AG04449 (cell line): ENCODE measurements around the gene DENND11.
A peak's percentile ranks its signal among the peaks of the same experiment; 100 is the strongest.

Source experiments
- CTCF ChIA-PET: fragments of 350-600 bp; formaldehyde crosslinking; extraction: SDS; loops from one replicate; lab custom pipeline; 2021; ENCODE audit warnings: antibody characterized with exemption; lab: Yijun Ruan, JAX
- POLR2A ChIA-PET: fragments of 400-600, 350-600 bp; formaldehyde crosslinking; extraction: SDS; loops from one replicate; lab custom pipeline; 2020; ENCODE audit warnings: antibody characterized with exemption, inconsistent platforms; lab: Yijun Ruan, JAX
- DNase-seq: peaks from one replicate; pipeline ENCODE4 v3.0.0-alpha.2; 2010; ENCODE audit warnings: low read depth, low spot score
- H3K4me3 ChIP-seq: 2 replicates; pipeline ENCODE4 v1.5.1; 2011; ENCODE audit warnings: low read depth, mild to moderate bottlenecking, control low read depth, low read length
- CTCF ChIP-seq: IDR thresholded peaks from one replicate; pipeline ENCODE4 v1.5.1; 2011; ENCODE audit warnings: mild to moderate bottlenecking, moderate library complexity, low read length, control low read depth, inconsistent platforms; ENCODE audit not compliant: insufficient read depth; ENCODE audit errors: missing control alignments

DENND11 gene

GRCh38 chr7:141685285-141686023 lies 16.5 kb downstream of the DENND11 start:
- no peak overlapping the region for H3K4me3 ChIP-seq
- ChIA-PET POLR2A (no interaction called here), CTCF (interaction anchor here (0.9 kb wide), 1 partner anchor 31 kb away, joined by 3 read pairs; no protein-coding TSS in a partner anchor)
- no peak for TF ChIP-seq CTCF
- no peak for DNase-seq

DNA sequence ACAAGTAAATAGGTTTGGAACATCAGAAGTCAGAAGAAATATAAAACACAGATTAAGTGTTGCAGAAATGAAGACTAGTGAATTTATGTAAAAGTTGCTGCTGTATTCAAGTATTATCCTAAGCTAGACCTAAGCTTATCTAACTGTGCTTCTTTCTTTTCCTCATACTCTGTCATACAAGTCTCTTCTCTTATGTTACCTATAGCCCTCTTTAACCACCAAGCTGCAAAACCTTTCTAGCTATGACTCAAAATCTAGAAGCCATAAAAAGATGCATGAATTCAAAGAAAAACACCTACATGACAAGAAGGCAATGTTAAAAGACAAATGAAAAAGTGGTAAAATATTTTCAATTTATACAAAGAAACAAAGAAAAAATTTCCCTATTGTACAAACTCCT lies 23.0 kb downstream of the DENND11 start:
- TF ChIP-seq CTCF, result no peak
- DNase-seq, result no peak
- ChIA-PET POLR2A (no interaction called here), CTCF (interaction anchor here (0.6 kb wide), 1 partner anchor 28 kb away, joined by 3 read pairs; no protein-coding TSS in a partner anchor)
- H3K4me3 ChIP-seq, result no peak overlapping the region

DNA sequence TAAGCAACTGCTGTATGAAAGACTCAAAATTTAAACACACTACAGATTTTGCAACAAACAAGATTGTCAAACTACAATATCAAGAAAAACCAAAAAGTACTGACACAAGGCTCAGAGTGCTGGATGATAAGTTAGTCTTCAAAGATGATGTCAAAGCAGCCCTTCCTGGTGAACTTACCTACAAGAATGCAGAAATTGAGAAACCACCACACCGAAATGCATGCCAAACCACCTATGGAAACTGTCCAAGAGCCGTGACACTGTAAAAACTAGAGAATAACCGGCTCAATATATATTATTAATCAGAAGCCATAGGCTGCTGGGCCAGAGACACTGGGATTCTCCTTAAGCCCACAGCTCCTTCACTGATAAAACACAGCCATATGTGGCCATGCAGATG lies 25.3 kb downstream of the DENND11 start:
- CTCF ChIA-PET, result no interaction called here
- POLR2A ChIA-PET, result no interaction called here
- H3K4me3 ChIP-seq, result no peak overlapping the region
- TF ChIP-seq CTCF, result no peak
- no peak for DNase-seq

DNA sequence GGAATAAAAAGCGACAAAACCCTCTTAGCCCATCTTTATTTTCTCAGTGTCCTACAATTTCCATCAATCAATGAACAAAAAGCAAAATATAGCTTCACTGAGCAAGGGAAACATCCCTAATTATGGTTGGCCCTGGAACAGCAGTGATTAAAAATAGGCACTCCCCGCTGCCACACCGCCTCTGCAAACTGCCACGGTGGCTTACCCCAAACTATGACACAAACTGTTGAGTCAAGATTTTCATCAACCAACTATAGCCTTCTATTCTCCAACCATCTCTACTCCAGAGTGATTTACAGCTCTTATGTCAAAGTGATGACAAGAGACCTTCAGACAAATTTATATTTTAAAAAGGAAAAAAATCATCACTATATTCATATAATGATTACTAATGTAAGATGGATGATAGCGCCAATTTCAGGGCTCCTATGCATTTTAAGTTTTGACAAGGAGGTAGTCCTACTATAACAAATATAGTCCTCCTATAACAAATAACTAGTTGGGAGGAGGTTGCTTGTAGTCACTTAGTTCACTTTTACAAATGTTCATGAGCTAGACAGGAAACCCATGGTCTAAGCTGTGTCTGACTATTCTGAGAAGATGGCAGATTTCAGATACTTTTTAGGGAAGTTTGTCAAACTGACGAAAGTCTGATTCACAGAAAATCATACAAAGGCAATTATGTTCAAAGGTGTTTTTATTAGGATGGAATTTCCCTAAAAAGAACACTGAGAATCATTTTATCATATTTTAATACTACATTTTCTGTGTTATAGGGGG lies 26.3 kb downstream of the DENND11 start:
- no peak overlapping the region for H3K4me3 ChIP-seq
- no peak for DNase-seq
- no peak for TF ChIP-seq CTCF
- ChIA-PET POLR2A (no interaction called here), CTCF (interaction anchor here (1.1 kb wide), 1 partner anchor 21 kb away, joined by 4 read pairs; no protein-coding TSS in a partner anchor)

DNA sequence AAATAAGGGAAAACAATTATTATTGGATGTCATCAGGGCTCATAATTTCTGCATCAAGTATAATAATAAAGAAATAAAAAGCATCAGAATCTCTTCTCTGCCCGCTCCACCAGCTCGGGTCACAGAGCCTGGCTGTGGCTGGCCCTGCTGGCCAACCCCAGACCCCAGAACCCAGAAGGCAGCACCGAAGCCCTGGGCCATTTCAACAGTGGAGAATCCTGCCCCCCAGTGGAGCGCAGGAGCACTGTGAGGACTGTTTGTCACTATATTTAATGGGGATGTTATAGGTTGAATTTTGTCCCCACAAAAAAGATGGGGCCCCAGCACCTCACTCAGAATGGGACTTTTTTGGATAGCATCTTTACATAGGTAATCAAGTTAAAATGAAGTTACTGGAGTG lies 27.3 kb downstream of the DENND11 start:
- no peak overlapping the region for H3K4me3 ChIP-seq
- ChIA-PET CTCF (no interaction called here), POLR2A (no interaction called here)
- peak; percentile 1 for TF ChIP-seq CTCF
- no peak for DNase-seq

GRCh38 chr7:141674171-141674671 lies 27.7 kb downstream of the DENND11 start:
- POLR2A ChIA-PET, result no interaction called here
- DNase-seq, result no peak
- H3K4me3 ChIP-seq, result no peak overlapping the region
- CTCF ChIA-PET, result no interaction called here
- no peak for TF ChIP-seq CTCF
